Tibial artery (tissue), 4 donors: Measurements from ENCODE around the gene CASP8AP2.

Source experiments
- DNase-seq, 2 donors: peaks; one replicate each; pipeline ENCODE4 v3.0.0-alpha.2; 2019
- H3K27ac ChIP-seq, 2 donors: fragments of 200-600 bp; sonication (generic) in 1 of 2; 1 replicate in 1 of 2; 2 replicates in 1 of 2; pipeline ENCODE4 v1.5.1; 2018 to 2019; ENCODE audit warnings: mild to moderate bottlenecking in 1 of 2
- H3K27me3 ChIP-seq, 2 donors: fragments of 200-600 bp; sonication (generic) in 1 of 2; one replicate each; pipeline versions ENCODE4 v1.5.1 to v1.6.0; 2016 to 2019
- H3K36me3 ChIP-seq, 3 donors: fragments of 200-600 bp; sonication (generic) in 2 of 3; one replicate each; pipeline ENCODE4 v1.5.1; 2016 to 2019; ENCODE audit warnings: mild to moderate bottlenecking in 2 of 3
- H3K4me1 ChIP-seq, 4 donors: fragments of 200-600 bp; sonication (generic) in 2 of 4; 1 replicate in 3 of 4; 2 replicates in 1 of 4; pipeline ENCODE4 v1.5.1; 2016 to 2019
- H3K4me3 ChIP-seq, 2 donors: fragments of 200-600 bp; sonication (generic) in 1 of 2; 1 replicate in 1 of 2; 2 replicates in 1 of 2; pipeline ENCODE4 v1.5.1; 2018 to 2019; ENCODE audit warnings: mild to moderate bottlenecking in 2 of 2
- H3K9me3 ChIP-seq, 3 donors: fragments of 200-600 bp; sonication (generic) in 1 of 3; one replicate each; pipeline ENCODE4 v1.5.1; 2016 to 2019
- intact Hi-C: fragments of 100-400 bp; cut with DNase I; formaldehyde crosslinking; loops from one replicate; pipeline ENCODE4 v1.15.0; 2023; ENCODE audit warnings: low total_unique reads
- TF ChIP-seq, protein P1 (sequence below), 2 experiments: fragments of 200-600 bp in 1 of 2; fragments of 450-650 bp in 1 of 2; IDR thresholded peaks; one replicate each; pipeline ENCODE4 v1.5.1; 2017 to 2019; ENCODE audit warnings: antibody characterized with exemption in 2 of 2, mild to moderate bottlenecking in 1 of 2, moderate library complexity in 1 of 2

Gene CASP8AP2

DNA sequence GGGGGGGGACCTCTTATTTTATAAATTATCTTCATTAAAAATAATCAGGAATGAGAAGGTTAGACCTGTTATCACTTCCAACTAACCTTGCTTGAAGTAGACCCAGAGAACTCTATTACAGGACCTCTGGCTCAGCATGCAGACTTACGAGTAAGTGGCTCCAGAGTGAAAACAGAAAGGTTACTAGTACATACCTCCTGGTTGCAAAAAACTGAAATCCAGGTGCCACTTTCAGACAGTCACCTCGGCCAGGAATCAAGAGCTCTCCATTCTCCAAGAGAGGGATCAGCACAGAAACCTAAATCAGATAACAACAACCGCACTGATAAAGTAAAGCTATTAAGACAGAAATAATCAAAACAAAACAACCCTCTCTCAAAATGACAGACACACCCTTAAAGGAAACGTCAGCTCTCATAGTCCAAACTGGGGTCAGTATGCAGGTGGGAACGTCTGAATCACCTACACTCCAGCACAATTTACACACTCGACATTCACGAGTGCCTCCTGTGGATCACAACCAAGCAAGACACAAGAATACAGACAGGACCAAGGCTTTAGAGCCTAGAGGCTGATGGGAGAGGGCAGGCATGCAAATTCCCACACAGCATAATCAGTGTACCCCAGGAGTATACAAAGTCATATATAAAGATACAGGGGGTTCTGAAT is 41.9 kb upstream of the CASP8AP2 start:
- no peak for DNase-seq
- TF ChIP-seq, protein P1, sequence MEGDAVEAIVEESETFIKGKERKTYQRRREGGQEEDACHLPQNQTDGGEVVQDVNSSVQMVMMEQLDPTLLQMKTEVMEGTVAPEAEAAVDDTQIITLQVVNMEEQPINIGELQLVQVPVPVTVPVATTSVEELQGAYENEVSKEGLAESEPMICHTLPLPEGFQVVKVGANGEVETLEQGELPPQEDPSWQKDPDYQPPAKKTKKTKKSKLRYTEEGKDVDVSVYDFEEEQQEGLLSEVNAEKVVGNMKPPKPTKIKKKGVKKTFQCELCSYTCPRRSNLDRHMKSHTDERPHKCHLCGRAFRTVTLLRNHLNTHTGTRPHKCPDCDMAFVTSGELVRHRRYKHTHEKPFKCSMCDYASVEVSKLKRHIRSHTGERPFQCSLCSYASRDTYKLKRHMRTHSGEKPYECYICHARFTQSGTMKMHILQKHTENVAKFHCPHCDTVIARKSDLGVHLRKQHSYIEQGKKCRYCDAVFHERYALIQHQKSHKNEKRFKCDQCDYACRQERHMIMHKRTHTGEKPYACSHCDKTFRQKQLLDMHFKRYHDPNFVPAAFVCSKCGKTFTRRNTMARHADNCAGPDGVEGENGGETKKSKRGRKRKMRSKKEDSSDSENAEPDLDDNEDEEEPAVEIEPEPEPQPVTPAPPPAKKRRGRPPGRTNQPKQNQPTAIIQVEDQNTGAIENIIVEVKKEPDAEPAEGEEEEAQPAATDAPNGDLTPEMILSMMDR (IDR thresholded peaks at IDR 0.05), result no peak
- Histone ChIP-seq H3K36me3 (peaks cover 53 to 88% (median 85%) of the 10 kb centered on the region in 3 donors), H3K27ac (no peak overlapping the region), H3K9me3 (peaks cover 0 to 2% (median 0%) of the 10 kb centered on the region in 3 donors), H3K4me1 (no peaks in the 10 kb centered on the region), H3K4me3 (no peak overlapping the region), H3K27me3 (no peaks in the 10 kb centered on the region)
- intact Hi-C loops, result no loop called here

DNA sequence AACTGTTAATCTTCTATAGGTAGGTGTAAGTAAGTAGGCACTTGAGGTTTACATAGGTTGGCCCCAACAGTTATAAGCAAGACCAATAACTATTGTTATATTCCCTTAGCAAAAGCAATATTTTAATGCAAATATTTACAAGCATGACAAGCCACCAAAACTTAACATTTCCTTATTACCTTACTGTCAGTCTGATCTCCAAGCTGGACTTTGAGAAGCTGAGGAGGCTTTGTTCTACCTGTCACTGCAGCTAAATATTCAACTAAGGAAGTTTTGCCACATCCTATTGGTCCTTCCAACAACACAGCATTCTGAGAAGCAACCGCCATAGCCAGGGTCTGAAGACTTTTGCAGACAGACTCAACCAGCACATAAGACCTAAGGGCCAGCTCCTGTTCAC is 39.7 kb upstream of the CASP8AP2 start:
- Histone ChIP-seq H3K27ac (no peak overlapping the region), H3K27me3 (no peaks in the 10 kb centered on the region), H3K36me3 (peaks cover 43 to 85% (median 84%) of the 10 kb centered on the region in 3 donors), H3K4me1 (no peaks in the 10 kb centered on the region), H3K4me3 (no peak overlapping the region), H3K9me3 (no peaks in the 10 kb centered on the region)
- intact Hi-C loops, result no loop called here
- TF ChIP-seq, protein P1 (IDR thresholded peaks at IDR 0.05), result no peak
- DNase-seq, result no peak

DNA sequence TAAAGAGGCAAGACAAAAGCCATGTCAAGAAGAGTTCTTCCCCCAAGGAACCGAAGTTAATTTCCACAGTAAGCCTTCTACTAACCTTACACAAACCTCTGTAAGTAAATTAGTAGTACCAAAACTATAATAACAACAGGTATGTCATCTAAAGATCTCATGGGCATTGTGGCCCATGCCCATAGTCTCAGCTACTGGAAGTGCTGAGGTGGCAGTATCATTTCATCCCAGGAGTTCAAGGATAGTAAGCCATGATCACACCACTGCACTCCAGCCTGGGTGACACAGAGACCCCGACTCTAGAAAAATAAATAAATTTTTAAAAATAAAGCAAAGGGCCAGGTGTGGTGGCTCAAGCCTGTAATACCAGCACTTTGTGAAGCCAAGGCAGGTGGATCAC is 39.3 kb upstream of the CASP8AP2 start:
- Histone ChIP-seq H3K27me3 (no peaks in the 10 kb centered on the region), H3K9me3 (no peaks in the 10 kb centered on the region), H3K4me1 (no peaks in the 10 kb centered on the region), H3K4me3 (no peak overlapping the region), H3K36me3 (peaks cover 41 to 84% (median 80%) of the 10 kb centered on the region in 3 donors), H3K27ac (no peak overlapping the region)
- TF ChIP-seq, protein P1 (IDR thresholded peaks at IDR 0.05), result no peak
- no peak for DNase-seq
- intact Hi-C loops, result no loop called here

DNA sequence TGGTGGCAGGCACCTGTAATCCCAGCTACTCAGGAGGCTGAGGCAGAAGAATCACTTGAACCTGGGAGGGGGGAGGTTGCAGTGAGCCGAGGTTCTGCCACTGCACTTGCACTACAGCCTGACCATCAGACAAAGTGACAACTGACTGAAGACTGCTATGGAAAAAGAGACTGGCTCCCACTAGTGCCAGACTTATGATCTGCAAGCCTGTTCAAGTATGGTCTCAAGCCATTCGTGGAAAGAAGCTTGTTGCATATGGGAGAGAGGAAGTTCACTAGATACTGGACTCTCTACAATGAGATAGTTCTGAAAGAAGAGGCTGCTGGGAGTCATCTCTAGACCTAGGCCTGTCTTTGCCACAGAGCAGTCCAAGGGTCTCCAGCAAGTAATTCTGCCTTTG is 36.8 kb upstream of the CASP8AP2 start:
- Histone ChIP-seq H3K27me3 (no peaks in the 10 kb centered on the region), H3K4me3 (no peak overlapping the region), H3K9me3 (no peaks in the 10 kb centered on the region), H3K4me1 (no peaks in the 10 kb centered on the region), H3K36me3 (peaks cover 30 to 61% (median 58%) of the 10 kb centered on the region in 3 donors), H3K27ac (no peak overlapping the region)
- intact Hi-C loops, result no loop called here
- DNase-seq, result no peak
- TF ChIP-seq, protein P1 (IDR thresholded peaks at IDR 0.05), result no peak

DNA sequence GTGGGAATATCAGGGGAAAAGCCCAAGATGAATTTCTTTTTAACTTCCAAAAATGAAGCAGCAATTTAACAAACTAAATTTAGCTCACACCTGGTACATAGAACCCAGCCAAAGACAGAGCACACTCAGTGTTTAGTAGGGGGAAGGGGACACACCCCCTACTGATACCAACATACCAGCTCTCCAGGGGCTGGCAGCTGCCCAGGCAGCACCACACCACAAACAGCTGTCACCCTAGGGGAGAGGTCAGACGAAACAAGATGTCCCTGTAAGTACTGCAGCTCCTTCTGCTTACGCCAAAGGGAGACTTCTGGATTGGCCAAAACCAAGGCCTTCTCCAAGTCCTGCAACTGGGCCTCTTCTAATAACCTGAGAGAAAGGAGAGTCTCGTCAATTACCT is 36.1 kb upstream of the CASP8AP2 start:
- DNase-seq, result no peak
- H3K27me3 ChIP-seq, result no peaks in the 10 kb centered on the region
- no peak overlapping the region for H3K4me3 ChIP-seq
- intact Hi-C loops, result no loop called here
- peaks cover 30 to 56% (median 51%) of the 10 kb centered on the region in 3 donors for H3K36me3 ChIP-seq
- H3K27ac ChIP-seq, result no peak overlapping the region
- TF ChIP-seq, protein P1 (IDR thresholded peaks at IDR 0.05), result no peak
- no peaks in the 10 kb centered on the region for H3K4me1 ChIP-seq
- H3K9me3 ChIP-seq, result no peaks in the 10 kb centered on the region
